ENCODE measurements around the gene MTMR2. TPM values are rescaled to one million over a fixed set of nuclear protein-coding genes. Genes with fewer than 3 reads are reported as not detected.

Gene MTMR2
- total RNA-seq, 1 experiment from 2014 or later, result 59.0 TPM

DNA sequence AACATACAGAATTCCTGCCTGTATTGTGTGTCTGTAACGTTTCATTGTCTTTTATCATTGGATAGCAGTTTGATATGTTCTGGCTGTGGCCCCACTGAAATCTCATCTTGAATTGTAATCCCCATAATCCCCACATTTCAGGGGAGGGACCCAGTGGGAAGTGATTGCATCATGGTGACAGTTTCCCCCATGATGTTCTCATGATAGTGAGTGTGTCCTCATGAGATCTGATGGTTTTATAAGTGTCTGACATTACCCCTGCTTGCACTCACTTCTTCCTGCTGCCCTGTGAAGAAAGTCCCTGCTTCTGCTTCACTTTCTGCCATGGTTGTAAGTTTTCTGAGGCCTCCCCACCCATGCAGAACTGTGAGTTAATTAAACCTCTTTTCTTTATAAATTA lies 19.6 kb upstream of the MTMR2 start:
- H3K14ac ChIP-seq (ENCODE audit: insufficient read depth, low read length), result no peak overlapping the region
- H3K4me2 ChIP-seq (ENCODE audit: insufficient read depth, insufficient read length, low read length), result no peak overlapping the region
- no peak overlapping the region for H2BK15ac ChIP-seq (ENCODE audit: low read depth, low read length)
- H3K4me3 Mint-ChIP-seq, result no peak overlapping the region
- H3K23me2 ChIP-seq (ENCODE audit: insufficient read length, low read depth, low read length, poor library complexity, severe bottlenecking), result no peaks in the 10 kb centered on the region
- peaks cover 2% of the 10 kb centered on the region; the same call in 1 of the 2 replicates for H3K27me3 Mint-ChIP-seq (ENCODE audit: low read depth)
- no peak overlapping the region for H3K27ac ChIP-seq (ENCODE audit: insufficient read length, low read depth, low read length)
- H3K18ac ChIP-seq (ENCODE audit: insufficient read length, low read depth, low read length), result no peak overlapping the region
- H3K36me3 Mint-ChIP-seq (ENCODE audit: insufficient read depth in 1 of 3, low read depth in 3 of 3), result peaks cover 13 to 40% (median 25%) of the 10 kb centered on the region in 3 experiments
- H4K91ac ChIP-seq (ENCODE audit: insufficient read length, low read depth, low read length), result no peak overlapping the region
- no peaks in the 10 kb centered on the region for H4K20me1 ChIP-seq (ENCODE audit: control insufficient read depth, insufficient read depth, insufficient read length)
- H3K4me1 Mint-ChIP-seq, result no peaks in the 10 kb centered on the region
- no peak overlapping the region for H2AFZ ChIP-seq (ENCODE audit: low read length)
- H3K4me1 ChIP-seq (ENCODE audit: insufficient read depth, low read length), result no peaks in the 10 kb centered on the region
- no peak overlapping the region for H2BK12ac ChIP-seq (ENCODE audit: insufficient read length, low read depth, low read length)
- no peak overlapping the region for H2BK20ac ChIP-seq (ENCODE audit: low read depth, low read length, poor library complexity, severe bottlenecking)
- H3K9ac ChIP-seq (ENCODE audit: extremely low read depth, insufficient read length, low read length), result no peak overlapping the region
- H4K8ac ChIP-seq (replicated peaks; ENCODE audit: insufficient read length, low read depth, low read length), result no peak overlapping the region
- H3K27ac Mint-ChIP-seq, result no peak overlapping the region; a peak in 1 of 7 replicates
- H2BK120ac ChIP-seq (ENCODE audit: low read depth, low read length, poor library complexity, severe bottlenecking), result no peak overlapping the region
- no peaks in the 10 kb centered on the region for H3K27me3 ChIP-seq (ENCODE audit: insufficient read depth, low read length)
- no peak overlapping the region for H3K56ac ChIP-seq (ENCODE audit: insufficient read length, low read depth, low read length)
- H3K9me3 Mint-ChIP-seq, result peaks cover 39 to 48% of the 10 kb centered on the region in 2 experiments
- no peak overlapping the region for H2BK5ac ChIP-seq (ENCODE audit: insufficient read length, low read length)
- H3K79me1 ChIP-seq (ENCODE audit: insufficient read depth, low read depth, low read length, poor library complexity, severe bottlenecking), result no peaks in the 10 kb centered on the region
- H3K4ac ChIP-seq (ENCODE audit: low read depth, low read length), result no peak overlapping the region
- H2AK5ac ChIP-seq (ENCODE audit: insufficient read length, low read length), result no peak overlapping the region
- peaks cover 30% of the 10 kb centered on the region for H3K9me3 ChIP-seq (ENCODE audit: control insufficient read depth, low read depth, low read length)
- H3K23ac ChIP-seq (ENCODE audit: insufficient read length, low read depth, low read length), result no peak overlapping the region
- no peak for TF ChIP-seq CTCF (conservative IDR thresholded peaks at IDR 0.05)
- no peak overlapping the region for H3T11ph ChIP-seq (ENCODE audit: low read length)
- no CpG with 5 or more reads among the region's 1 CpG for WGBS (ENCODE audit: extremely low coverage, insufficient read length, low lambda C conversion rate)
- no peak for DNase-seq
- no peak overlapping the region for H4K5ac ChIP-seq (ENCODE audit: insufficient read length, low read depth, low read length)
- H3K79me2 ChIP-seq (ENCODE audit: insufficient read depth, low read length), result no peaks in the 10 kb centered on the region

Data from H9 (cell line).